ENCODE measurements around the gene ZPR1.

ZPR1 gene

GRCh38 chr11:116832350-116833290 lies 44.8 kb upstream of the ZPR1 start:
- no peak for DNase-seq (ENCODE audit: low read depth, low spot score)
- no peaks in the 10 kb centered on the region for H3K9me3 ChIP-seq (ENCODE audit: low read depth, low read length)
- H3K36me3 ChIP-seq (ENCODE audit: insufficient read depth, low read length): no peaks in the 10 kb centered on the region
- H3K4me3 ChIP-seq: no peak overlapping the region
- TF ChIP-seq EZH2 (IDR thresholded peaks at IDR 0.05): no peak
- no peak for TF ChIP-seq POLR2AphosphoS5 (IDR thresholded peaks at IDR 0.05; ENCODE audit: borderline replicate concordance, low read depth, low read length)
- TF ChIP-seq FOXP2 (optimal IDR thresholded peaks at IDR 0.05; ENCODE audit: control extremely low read depth, extremely low read length, insufficient read depth): no peak
- no peak overlapping the region for H3K9ac ChIP-seq (ENCODE audit: insufficient read length)
- H3K27ac ChIP-seq: no peak overlapping the region

GRCh38 chr11:116831790-116832349 lies 44.0 kb upstream of the ZPR1 start:
- DNase-seq (ENCODE audit: low read depth, low spot score): no peak
- TF ChIP-seq FOXP2 (optimal IDR thresholded peaks at IDR 0.05; ENCODE audit: control extremely low read depth, extremely low read length, insufficient read depth) (no peak), POLR2AphosphoS5 (IDR thresholded peaks at IDR 0.05; ENCODE audit: borderline replicate concordance, low read depth, low read length) (no peak), EZH2 (IDR thresholded peaks at IDR 0.05) (no peak)
- no peak overlapping the region for H3K4me3 ChIP-seq
- no peak overlapping the region for H3K9ac ChIP-seq (ENCODE audit: insufficient read length)
- no peaks in the 10 kb centered on the region for H3K36me3 ChIP-seq (ENCODE audit: insufficient read depth, low read length)
- H3K9me3 ChIP-seq (ENCODE audit: low read depth, low read length): no peaks in the 10 kb centered on the region
- no peak overlapping the region for H3K27ac ChIP-seq

GRCh38 chr11:116830184-116830912 lies 42.5 kb upstream of the ZPR1 start:
- Histone ChIP-seq H3K9me3 (ENCODE audit: low read depth, low read length) (no peaks in the 10 kb centered on the region), H3K4me3 (no peak overlapping the region), H3K36me3 (ENCODE audit: insufficient read depth, low read length) (no peaks in the 10 kb centered on the region), H3K9ac (ENCODE audit: insufficient read length) (no peak overlapping the region), H3K27ac (no peak overlapping the region)
- TF ChIP-seq EZH2 (IDR thresholded peaks at IDR 0.05) (no peak), FOXP2 (optimal IDR thresholded peaks at IDR 0.05; ENCODE audit: control extremely low read depth, extremely low read length, insufficient read depth) (no peak), POLR2AphosphoS5 (IDR thresholded peaks at IDR 0.05; ENCODE audit: borderline replicate concordance, low read depth, low read length) (no peak)
- no peak for DNase-seq (ENCODE audit: low read depth, low spot score)

DNA sequence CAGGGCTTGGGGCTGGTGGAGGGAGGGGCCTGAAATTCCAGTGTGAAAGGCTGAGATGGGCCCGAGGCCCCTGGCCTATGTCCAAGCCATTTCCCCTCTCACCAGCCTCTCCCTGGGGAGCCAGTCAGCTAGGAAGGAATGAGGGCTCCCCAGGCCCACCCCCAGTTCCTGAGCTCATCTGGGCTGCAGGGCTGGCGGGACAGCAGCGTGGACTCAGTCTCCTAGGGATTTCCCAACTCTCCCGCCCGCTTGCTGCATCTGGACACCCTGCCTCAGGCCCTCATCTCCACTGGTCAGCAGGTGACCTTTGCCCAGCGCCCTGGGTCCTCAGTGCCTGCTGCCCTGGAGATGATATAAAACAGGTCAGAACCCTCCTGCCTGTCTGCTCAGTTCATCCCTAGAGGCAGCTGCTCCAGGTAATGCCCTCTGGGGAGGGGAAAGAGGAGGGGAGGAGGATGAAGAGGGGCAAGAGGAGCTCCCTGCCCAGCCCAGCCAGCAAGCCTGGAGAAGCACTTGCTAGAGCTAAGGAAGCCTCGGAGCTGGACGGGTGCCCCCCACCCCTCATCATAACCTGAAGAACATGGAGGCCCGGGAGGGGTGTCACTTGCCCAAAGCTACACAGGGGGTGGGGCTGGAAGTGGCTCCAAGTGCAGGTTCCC lies 41.8 kb upstream of the ZPR1 start, which contains the start of gene APOC3:
Gene APOC3, plus strand, starts transcription at position 383 of the 659 bp plus-strand sequence. CDS start 676 bp downstream, outside the sequence.
- Histone ChIP-seq H3K9ac (ENCODE audit: insufficient read length) (no peak within 1 kb of the TSS), H3K9me3 (ENCODE audit: low read depth, low read length) (no peaks in the 10 kb centered on the region), H3K36me3 (ENCODE audit: insufficient read depth, low read length) (no peaks in the 10 kb centered on the region), H3K27ac (no peak within 1 kb of the TSS), H3K4me3 (no peak within 1 kb of the TSS)
- DNase-seq (ENCODE audit: low read depth, low spot score): no peak
- TF ChIP-seq POLR2AphosphoS5 (IDR thresholded peaks at IDR 0.05; ENCODE audit: borderline replicate concordance, low read depth, low read length) (no peak), EZH2 (IDR thresholded peaks at IDR 0.05) (no peak)

DNA sequence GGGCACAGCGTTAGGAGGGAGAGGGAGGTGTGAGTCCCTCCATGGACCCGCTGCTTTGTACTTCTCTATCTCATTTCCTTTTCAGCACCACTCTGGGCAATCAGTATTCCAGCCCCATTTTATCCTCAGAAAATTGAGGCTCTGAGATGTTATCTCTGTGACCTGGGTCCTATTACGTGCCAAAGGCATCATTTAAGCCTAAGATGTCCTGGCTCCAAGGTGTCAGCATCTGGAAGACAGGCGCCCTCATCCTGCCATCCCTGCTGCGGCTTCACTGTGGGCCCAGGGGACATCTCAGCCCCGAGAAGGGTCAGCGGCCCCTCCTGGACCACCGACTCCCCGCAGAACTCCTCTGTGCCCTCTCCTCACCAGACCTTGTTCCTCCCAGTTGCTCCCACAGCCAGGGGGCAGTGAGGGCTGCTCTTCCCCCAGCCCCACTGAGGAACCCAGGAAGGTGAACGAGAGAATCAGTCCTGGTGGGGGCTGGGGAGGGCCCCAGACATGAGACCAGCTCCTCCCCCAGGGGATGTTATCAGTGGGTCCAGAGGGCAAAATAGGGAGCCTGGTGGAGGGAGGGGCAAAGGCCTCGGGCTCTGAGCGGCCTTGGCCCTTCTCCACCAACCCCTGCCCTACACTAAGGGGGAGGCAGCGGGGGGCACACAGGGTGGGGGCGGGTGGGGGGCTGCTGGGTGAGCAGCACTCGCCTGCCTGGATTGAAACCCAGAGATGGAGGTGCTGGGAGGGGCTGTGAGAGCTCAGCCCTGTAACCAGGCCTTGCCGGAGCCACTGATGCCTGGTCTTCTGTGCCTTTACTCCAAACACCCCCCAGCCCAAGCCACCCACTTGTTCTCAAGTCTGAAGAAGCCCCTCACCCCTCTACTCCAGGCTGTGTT lies 41.1 kb upstream of the ZPR1 start:
- Histone ChIP-seq H3K27ac (no peak overlapping the region), H3K9ac (ENCODE audit: insufficient read length) (no peak overlapping the region), H3K36me3 (ENCODE audit: insufficient read depth, low read length) (no peaks in the 10 kb centered on the region), H3K4me3 (no peak overlapping the region), H3K9me3 (ENCODE audit: low read depth, low read length) (no peaks in the 10 kb centered on the region)
- TF ChIP-seq FOXP2 (optimal IDR thresholded peaks at IDR 0.05; ENCODE audit: control extremely low read depth, extremely low read length, insufficient read depth) (no peak), EZH2 (IDR thresholded peaks at IDR 0.05) (no peak), POLR2AphosphoS5 (IDR thresholded peaks at IDR 0.05; ENCODE audit: borderline replicate concordance, low read depth, low read length) (no peak)
- DNase-seq (ENCODE audit: low read depth, low spot score): no peak

DNA sequence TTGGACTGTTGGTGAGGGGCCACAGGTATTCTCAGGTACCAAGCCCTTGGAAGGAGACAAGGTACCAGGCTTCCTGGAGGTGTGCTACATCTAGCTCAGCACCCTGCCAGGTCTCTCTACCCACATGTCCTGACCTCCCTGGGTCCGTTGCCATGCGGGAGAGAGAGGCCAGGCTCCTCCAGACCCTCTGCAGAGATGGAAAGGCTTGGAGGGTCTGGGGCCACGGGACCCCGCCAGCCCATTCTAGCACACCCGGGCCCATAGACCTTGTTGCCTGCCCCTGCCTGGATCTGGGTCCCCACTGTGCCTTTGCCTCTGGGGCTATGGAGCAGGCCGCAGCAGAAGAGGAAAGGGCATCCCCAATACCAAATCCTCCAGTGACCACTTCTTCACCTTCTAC lies 39.6 kb upstream of the ZPR1 start:
- Histone ChIP-seq H3K27ac (no peak overlapping the region), H3K36me3 (ENCODE audit: insufficient read depth, low read length) (no peaks in the 10 kb centered on the region), H3K4me3 (no peak overlapping the region), H3K9ac (ENCODE audit: insufficient read length) (no peak overlapping the region), H3K9me3 (ENCODE audit: low read depth, low read length) (no peaks in the 10 kb centered on the region)
- TF ChIP-seq POLR2AphosphoS5 (IDR thresholded peaks at IDR 0.05; ENCODE audit: borderline replicate concordance, low read depth, low read length) (no peak), FOXP2 (optimal IDR thresholded peaks at IDR 0.05; ENCODE audit: control extremely low read depth, extremely low read length, insufficient read depth) (no peak), EZH2 (IDR thresholded peaks at IDR 0.05) (no peak)
- no peak for DNase-seq (ENCODE audit: low read depth, low spot score)

DNA sequence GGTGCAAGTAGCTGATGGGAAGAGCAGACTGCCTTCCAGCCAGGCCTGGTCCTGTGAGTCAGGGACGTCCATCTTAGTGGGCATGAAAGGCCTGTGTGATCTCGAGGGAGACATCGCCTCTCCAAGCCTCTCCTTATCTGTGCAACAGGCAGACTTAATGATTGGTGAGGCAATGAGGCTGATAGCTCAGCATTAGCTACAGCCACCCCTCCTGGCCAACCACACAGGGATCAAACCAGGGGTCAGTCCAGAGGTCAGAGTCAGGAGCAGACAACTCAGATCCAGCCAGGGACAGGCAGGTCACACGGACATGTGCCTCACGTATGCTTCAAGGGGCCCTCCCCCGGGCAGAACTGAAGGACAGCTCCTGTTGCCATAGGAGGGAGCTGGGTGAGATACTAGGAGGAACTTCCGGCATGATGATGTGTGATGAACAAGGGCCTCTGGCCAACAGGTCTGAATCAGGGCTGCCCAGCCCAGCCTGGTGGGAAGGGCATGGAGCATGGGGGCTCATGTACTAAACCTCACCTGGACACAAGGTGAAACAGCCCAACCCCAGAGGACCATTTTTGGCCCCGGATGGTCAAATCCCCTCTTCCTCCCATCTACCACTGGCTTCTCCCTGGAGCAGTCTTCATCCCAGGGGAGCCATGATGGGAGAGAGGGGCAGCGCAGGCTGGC lies 39.1 kb upstream of the ZPR1 start:
- no peak for TF ChIP-seq EZH2 (IDR thresholded peaks at IDR 0.05)
- TF ChIP-seq FOXP2 (optimal IDR thresholded peaks at IDR 0.05; ENCODE audit: control extremely low read depth, extremely low read length, insufficient read depth): no peak
- no peak for TF ChIP-seq POLR2AphosphoS5 (IDR thresholded peaks at IDR 0.05; ENCODE audit: borderline replicate concordance, low read depth, low read length)
- no peak overlapping the region for H3K27ac ChIP-seq

More for the DNA sequence above, 39.1 kb upstream of the ZPR1 start:
- DNase-seq (ENCODE audit: low read depth, low spot score): no peak
- no peaks in the 10 kb centered on the region for H3K36me3 ChIP-seq (ENCODE audit: insufficient read depth, low read length)
- H3K9me3 ChIP-seq (ENCODE audit: low read depth, low read length): no peaks in the 10 kb centered on the region
- H3K9ac ChIP-seq (ENCODE audit: insufficient read length): no peak overlapping the region
- no peak overlapping the region for H3K4me3 ChIP-seq

Measured in SK-N-MC (cell line).